ENCODE data around the gene CDRT15.
"Not testable (repeated sequence)": the region's sequence is repeated elsewhere in the genome, so short reads cannot be mapped to it uniquely, and the experiment has no call there.

CDRT15 gene

DNA sequence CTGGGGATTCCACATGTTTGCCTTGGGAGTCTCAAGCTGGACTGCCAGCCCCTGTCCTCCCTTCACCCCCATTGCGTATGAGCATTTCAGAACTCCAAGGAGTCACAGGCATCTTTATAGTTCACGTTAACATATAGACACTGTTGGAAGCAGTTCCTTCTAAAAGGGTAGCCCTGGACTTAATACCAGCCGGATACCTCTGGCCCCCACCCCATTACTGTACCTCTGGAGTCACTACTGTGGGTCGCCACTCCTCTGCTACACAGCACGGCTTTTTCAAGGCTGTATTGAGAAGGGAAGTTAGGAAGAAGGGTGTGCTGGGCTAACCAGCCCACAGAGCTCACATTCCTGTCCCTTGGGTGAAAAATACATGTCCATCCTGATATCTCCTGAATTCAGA is 28.9 kb downstream of the CDRT15 start:
- no peak for DNase-seq (ENCODE audit: low read depth, low spot score)

DNA sequence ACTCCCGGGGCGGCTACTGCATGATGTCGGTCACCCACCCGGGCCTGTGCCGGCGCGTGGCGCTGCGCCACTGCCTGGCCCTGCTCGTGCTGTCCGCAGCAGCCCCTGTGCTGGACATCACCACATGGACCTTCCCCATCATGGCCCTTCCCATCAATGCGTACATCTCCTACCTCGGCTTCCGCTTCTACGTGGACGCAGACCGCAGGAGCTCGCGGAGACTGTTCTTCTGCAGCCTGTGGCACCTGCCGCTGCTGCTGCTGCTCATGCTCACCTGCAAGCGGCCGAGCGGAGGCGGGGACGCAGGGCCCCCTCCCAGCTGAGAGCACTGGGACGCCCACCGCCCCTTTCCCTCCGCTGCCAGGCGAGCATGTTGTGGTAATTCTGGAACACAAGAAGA is 29.8 kb downstream of the CDRT15 start:
- DNase-seq (ENCODE audit: low read depth, low spot score), result no peak

DNA sequence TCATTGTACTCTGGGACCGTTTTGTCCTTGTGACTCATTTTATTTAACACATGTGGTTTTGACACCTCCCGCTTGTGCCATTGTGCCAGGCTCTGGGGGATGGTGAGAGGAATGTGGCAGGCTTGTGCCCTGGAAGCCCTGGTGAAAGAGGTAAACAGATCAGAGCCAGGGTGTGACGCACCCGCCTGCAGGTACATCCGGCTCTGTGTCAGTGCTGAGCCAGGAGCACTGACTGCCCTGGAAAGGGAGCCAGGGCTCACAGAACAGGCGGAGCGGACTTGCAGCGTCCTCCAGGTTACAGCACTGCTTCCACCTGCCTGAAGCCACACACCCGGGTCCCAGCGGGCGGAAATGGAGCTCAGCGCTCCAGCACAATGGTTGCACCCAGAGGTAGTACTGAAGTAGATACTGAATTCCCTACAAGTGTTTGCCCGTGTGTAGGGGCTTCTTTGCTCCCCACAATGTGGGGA is 30.6 kb downstream of the CDRT15 start:
- DNase-seq (ENCODE audit: low read depth, low spot score), result no peak

DNA sequence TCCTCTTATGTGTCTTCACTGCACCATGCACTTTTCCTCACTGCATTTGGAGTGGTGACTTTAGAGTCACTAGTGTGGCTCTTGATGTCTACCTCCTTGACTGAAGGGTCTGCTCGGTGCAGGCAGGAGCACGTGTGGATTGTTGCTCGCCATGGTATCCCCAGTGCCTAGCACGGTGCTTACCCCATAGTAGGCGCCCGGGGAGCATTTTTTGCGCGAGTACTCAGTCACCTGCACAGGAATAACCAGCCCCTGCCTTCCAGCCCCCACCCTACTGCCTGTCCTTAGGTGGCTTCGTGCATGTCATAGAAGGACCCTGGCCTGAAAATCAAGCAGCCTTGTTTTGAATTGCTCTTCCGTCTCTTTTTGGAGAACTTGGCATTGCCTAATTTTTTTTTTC is 31.3 kb downstream of the CDRT15 start:
- no peak for DNase-seq (ENCODE audit: low read depth, low spot score)

DNA sequence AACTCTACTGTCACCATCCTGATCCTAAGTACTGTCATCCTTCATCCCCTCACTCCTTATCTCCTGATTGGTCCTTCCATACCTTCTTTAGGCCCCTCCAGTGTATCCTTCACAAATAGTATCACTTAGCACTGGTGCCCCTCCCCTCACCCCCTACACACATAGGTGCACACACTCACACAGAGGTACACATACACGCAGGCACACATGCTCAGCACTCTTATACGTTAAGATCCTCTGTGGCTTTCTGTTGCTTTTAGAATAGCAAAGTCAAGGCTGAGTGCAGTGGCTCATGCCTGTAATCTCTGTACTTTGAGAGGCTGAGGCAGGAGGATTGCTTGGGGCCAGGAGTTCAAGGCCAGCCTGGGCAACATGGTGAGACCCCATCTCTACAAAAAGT is 32.1 kb downstream of the CDRT15 start:
- no peak for DNase-seq (ENCODE audit: low read depth, low spot score)

DNA sequence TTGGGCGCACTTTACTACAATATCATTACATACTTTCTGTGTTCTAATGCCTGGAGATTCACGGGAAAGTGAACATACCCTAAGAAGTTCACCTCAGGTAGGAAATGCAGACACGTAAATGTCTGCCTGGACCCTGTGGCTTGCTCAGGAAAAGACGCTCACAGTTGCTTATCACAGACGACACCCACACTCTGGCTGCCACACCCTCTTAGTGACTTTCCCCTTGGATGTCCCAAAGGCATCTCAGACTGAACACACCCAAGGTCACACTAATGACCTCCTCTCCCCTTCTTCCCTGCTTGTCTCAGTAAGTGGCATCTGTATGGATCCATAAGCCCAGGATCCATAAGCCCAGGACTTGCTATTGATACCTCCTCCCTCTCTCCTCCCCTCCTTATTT is 32.6 kb downstream of the CDRT15 start:
- DNase-seq (ENCODE audit: low read depth, low spot score), result no peak

DNA sequence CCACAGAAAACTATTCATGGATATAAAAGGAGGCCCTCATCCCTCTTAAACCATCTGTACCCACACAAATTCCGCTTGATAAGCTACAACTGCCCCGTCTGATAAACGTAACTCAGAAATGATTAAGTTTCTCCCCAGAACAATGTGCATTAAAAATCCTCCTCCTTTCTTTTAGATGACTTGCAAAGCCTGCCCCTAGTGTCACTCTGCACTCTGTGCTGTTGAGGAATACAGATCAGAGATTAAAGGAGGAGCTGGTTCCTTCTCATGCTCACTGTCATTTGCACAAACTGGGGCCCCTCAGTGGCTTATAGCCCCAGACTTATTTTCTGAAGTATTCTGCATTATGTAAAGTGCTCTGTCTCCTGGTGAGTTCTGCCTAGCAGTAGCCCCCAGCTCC is 33.3 kb downstream of the CDRT15 start:
- DNase-seq (ENCODE audit: low read depth, low spot score), result no peak

DNA sequence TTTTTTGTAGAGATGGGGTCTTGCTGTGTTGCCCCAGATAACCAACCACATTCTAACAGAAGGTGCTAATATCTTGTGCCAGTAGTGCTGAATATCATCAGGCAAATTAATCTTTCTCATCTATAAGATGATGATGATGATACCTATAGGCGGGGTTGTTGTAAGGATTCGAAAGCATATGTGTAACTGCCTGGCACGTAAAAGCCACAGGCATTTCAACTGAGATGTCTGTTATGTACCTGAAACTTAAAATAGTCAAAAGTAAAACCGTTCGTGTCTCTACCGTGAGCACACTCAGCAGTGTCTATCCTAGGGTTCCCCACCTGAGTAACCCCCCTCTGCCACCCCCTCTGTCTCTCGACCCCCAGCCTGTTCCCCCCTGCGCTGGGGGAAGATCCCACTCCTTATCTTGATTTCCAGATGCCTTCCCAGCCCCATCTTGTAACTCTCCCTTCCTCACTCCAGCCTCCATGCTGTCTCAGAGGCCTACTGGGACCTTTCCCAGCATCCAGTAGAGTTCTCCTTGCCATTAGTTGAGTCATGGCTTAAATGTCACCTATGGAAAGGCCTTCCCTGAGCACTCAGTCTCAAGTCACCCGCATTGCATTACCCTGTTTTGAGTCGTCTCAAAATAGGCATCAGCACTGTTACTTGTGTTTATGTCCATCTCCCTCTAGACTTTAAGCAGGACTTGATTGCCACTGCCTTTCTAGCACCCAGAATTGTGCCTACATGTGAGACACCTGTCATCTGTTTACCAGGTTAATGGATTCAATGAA is 34.1 kb downstream of the CDRT15 start:
- no peak for DNase-seq (ENCODE audit: low read depth, low spot score)

DNA sequence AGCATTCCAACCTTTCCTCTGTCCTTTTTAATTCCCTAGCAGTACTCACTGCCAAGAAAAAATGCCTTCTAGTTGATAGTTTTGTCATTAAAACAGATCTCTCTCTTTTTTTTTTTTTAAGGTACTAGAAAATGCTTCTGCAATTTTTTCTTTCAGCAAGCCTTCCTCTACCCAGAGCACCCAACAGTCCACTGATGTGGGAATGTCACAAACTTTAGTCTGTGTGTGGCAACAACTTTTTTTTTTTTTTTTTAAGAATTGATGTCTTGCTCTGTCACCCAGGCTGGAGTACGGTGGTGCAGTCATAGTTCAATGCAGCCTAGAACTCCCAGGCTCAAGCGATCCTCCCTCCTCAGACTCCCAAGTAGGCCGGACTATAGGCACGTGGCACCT is 34.7 kb downstream of the CDRT15 start:
- DNase-seq (ENCODE audit: low read depth, low spot score), result no peak

DNA sequence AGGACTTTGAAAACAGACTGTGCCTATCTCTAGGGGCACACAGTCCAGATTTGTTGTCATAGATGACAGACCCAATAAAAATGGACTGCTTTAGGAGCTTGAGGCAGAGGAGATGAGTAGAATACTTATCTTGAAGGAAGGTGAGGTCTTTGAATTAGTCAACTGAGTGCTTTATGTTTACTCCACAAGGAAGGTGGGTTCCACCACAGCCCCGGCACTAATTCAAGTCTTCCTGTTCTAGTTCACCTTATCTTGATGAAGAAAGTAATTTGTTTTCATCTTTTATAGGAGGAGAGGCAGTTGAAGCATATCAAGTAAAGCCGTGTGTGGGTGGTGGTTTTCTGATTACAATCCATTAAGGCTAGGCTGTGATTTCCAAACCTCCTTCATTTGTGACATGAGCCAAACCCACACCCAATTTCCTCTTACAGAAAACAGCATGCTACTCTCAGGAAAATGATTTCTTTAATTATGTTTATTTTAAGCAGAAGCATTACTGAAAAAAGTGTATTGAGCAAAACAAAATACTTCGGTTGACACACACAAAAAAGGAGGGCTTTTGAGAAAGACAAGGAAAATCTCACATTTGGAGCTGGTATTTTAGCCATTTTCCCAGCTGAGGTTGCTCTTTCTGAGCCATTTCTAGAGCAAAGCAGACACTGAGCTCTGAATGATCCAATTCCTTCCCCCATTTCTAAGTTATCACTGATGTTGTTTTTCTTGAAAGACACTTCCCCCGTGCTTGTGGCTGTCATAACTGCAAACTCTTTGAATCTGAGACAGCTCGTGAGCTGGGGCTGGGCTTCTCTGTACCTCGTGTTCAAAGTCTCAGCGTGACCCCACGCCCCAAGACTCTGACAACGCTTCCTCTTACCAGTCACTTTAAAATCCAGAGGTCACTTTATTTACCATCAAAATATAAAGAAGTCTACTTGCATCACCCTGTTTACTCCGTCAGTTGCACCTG is 35.4 kb downstream of the CDRT15 start:
- no peak for DNase-seq (ENCODE audit: low read depth, low spot score)

DNA sequence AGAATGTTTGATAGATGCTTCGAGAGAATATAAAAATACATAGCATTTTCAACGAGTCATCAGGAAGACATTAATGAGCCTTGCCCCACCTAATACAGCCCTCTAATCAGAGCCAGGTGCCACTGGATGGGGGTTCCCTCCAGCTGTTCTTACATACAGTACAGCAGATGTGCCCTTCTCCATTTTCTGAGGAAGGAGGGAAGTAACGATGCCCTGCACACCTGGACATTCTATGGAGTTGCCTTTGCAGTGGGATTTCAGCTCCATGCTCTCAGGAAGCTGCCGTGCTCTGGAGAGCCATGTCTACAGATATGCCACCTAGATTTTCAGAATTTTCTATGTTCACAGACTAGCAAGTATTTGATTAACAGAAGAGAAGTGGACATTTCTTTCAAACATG is 36.3 kb downstream of the CDRT15 start:
- no peak for DNase-seq (ENCODE audit: low read depth, low spot score)

DNA sequence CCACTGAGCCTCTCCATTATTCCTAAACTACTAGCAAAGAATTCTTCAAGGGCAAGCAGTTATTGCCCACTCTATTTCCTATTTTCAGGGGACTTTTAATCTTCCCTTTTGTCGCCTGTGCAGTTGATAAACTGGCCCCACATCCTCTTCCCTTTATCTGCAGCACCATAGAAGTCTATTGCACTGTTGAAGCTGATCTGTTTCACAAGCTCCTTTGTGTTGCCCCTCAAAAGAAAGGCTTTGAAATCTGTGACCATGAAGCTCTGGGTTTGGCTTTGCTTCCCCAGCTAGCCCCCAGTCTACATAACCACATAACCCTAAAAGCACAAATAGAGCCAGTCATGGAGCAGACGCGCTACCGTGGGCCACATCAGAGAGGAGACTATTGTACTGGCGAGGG is 37.1 kb downstream of the CDRT15 start:
- DNase-seq (ENCODE audit: low read depth, low spot score), result no peak

DNA sequence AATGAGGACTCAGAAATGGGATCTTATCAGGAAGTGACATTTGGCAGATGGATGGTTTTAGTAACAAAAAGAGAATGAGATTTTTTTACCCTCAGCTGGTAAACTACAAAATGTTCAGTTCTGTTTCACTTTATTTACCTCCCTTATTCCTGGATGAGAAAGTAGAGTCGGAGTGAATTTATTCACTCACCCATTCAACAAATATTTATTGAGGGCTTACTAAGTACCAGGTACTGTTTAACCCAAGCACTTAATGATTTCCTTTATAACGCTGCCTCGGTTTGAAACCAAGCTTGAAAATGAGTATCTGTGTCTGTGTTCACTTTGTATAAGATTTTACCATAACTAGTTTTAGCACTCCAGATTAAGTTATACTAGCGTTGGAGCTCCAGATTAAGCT is 38.1 kb downstream of the CDRT15 start:
- no peak for DNase-seq (ENCODE audit: low read depth, low spot score)

DNA sequence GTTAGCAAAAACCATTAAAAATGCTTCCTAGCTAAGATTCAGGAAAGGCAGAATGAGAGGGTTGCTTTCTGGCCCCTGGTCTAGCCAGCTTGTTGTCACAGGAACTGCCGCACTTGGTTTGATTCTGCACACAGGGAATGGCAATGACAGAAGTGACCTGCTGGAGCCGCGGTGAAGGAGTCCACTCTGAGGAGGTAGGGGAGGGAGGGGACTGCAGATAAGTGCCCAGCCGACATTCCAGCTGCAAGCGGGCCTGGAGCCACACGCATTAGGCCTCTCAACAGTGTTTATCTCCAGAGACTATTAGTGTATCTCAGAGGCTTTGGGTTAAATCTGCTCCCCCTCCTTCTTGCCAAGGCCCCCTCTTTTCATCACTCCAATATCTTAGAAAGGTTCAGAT is 38.6 kb downstream of the CDRT15 start:
- no peak for DNase-seq (ENCODE audit: low read depth, low spot score)

DNA sequence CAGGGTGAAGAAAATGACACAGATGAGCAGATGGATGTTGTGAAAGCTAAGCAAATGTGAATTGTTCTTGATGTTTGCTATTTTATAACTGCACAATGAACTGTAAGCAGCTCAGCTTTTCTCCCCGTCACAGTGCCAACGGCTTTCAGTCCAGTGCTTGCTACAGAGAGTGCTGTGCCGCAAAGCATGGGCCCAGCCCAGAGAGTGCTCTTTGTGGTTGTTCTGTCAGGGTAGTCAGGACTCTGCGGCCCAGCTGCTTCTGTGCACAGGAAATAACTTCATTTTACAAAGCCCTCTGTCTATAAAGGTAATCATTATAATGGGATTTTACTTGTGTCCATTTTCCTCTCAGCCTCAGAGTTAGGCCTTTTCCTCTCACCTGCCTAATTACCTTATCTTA is 39.1 kb downstream of the CDRT15 start:
- DNase-seq (ENCODE audit: low read depth, low spot score), result no peak

DNA sequence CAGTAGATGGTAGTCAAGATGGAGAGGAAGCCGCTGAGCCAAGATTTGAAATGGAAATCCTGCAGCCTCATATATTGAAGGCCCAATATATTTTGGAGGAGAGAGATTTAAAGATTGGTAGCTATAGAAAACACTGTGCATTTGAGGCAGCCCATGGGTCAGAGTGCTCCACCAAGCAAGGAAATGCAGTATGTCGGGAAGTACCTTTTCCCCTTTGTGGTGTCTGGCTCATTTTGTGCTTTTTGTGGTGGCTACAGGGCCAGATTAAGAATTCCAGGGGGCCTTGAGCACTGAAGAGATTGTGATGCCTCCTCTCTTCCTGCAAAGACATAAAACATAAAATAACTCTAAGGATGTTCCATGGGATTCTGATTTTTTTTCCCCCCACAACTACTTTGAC is 39.6 kb downstream of the CDRT15 start:
- no peak for DNase-seq (ENCODE audit: low read depth, low spot score)

DNA sequence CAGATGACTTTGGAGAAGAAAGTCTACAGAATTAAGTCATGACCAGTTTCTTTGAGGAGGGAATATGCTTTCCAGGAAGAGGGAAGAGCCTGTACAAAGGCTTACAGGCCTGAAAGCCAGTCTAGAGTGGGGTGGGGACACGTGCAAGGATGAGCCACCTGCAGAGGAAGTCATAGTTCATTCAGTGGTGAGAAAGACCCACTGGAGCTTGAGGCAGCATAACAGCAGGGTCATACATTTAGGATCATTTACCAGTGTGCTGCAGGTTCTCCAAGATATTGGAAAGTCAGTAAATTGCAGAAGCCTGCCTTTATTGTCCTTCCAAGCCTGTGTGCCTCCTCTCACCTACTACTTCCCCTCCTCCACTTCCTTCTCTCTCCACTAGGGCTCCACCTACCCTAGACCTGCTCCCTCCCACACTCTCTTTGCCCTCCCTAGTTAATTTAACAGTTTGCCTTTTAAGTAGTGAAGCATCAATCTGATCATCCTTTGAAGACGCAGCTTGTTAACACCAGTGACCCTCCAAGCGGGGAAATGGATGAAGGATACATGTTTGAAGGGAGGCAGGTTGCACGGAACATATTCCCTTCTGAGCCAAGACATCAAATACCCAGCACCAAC is 40.2 kb downstream of the CDRT15 start:
- no peak for DNase-seq (ENCODE audit: low read depth, low spot score)

DNA sequence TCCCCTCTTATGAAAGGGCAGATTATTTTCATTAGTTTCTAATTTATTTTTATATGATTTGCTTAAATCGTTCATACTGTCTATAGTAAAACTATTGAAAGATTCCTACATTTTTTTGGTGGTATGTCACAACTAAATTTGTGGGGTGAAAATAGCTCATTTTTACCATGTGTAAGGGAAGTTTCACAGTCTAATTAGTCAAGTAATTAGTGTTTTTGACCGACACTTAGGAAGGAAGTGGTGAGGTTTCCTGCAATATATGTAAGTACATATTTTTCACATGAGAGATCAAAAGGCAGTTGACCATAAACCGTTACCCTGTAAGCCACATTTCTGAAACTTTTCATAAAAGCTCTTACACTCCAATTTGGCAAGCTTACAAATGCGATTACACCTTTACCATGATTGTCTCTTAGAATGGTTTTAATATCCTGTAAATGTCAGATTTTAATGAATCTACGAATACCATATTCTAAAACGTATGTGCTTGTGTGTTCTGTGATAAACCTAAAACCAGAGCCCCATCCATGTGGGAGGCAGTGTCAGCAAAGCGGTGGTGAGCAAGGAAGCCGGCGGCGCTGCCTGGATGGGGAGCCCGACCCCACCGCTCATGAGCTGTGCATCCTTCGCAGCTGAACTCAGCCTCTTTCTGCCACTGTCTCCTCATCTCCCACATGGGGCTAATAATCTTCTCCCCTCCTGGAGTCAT is 43.9 kb downstream of the CDRT15 start:
- not testable (repeated sequence) for DNase-seq (ENCODE audit: low read depth, low spot score)

DNA sequence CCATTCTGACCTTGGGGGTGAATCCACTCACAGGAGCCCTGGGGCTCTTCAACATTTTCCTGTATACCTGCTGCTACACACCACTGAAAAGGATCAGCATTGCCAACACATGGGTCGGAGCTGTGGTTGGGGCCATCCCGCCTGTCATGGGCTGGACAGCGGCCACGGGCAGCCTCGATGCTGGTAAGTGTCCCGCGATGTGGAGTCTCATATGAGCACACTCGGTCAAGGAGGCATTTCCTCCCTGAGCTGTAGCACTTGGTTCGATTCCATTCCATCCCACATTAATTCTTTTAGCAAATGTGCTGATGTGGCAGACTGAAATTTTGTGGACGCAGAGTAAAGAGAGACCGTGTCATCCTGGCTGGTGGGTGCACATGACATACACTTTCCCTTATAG is 44.6 kb downstream of the CDRT15 start:
- not testable (repeated sequence) for DNase-seq (ENCODE audit: low read depth, low spot score)

DNA sequence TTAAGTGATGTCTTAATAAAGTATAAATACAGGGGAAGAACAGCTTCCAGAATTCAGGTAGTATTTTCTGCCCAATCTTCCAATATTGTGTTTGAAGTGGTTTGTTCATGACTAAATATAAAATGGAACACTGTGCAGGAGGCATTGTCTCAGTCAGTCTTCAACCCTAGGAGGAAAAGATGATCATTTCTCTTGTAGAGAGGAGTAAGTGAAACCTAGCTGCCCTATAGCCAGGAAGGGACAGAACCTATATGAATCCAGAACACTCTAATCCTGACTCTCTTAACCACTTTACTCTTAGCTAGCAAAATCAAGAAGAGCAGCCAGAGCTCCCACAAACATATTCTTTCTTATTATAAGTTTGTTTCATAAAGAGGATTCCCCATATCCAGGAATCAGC is 45.2 kb downstream of the CDRT15 start:
- not testable (repeated sequence) for DNase-seq (ENCODE audit: low read depth, low spot score)

DNA sequence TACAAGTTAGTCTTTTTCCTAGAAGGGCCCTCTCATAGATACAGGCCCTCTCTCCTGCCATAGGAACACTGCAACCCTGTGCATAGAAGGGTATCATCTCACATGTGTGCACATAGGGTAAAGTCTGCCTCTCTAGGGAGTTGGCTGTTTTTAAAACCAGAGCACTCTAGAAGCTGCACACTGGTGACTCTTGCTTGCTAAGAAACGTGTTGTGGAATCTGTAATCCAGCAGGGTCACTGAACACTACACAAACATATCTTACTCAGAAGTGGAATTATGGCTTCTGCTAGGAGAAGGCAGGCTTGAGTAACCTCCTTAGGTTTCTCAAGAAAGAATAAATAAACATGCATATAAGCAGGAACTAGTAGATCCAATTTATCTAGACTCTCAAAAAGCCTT is 45.9 kb downstream of the CDRT15 start:
- DNase-seq (ENCODE audit: low read depth, low spot score), result not testable (repeated sequence)

DNA sequence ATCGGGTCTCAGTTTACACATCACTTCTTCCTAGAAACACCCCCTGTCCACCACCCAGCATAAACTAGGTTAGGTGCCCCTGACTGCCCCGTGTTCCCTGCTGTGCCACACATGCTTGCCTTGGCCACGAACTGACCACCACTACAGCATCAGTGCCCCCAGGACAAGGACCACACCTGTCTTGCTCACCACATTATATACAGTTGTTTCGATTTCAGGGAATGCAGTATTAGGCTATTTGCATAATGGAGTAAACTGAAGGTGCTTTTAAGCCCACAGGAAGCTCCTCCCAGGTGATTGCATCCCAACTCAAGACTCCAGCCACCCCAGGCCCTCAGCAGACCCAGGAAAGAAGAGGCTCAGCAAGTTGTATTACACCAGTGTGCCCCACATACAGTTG is 50.2 kb downstream of the CDRT15 start:
- DNase-seq (ENCODE audit: low read depth, low spot score), result not testable (repeated sequence)

All from smooth muscle cell of the brain vasculature (primary cell).